Kidney (tissue), 14 donors: ENCODE results near the gene SCCPDH. TPM values are rescaled to one million over a fixed set of nuclear protein-coding genes. Genes with fewer than 3 reads are reported as not detected.

Experiments used
- DNase-seq, 5 donors: peaks; one replicate each; pipeline ENCODE4 v3.0.0-alpha.2; 2013 to 2020
- FAIRE-seq: peaks from 2 replicates; lab custom pipeline; 2012; peaks lifted over from hg19 to GRCh38; lab: Jason Lieb, UNC
- H3K27ac ChIP-seq, 2 donors: one replicate each; pipeline ENCODE4 v1.7.0; 2013; ENCODE audit warnings: low read depth in 2 of 2, low read length in 2 of 2, inconsistent platforms in 1 of 2
- H3K27me3 ChIP-seq: one replicate; pipeline ENCODE4 v1.7.1; 2013; ENCODE audit warnings: low read length, inconsistent platforms; ENCODE audit not compliant: control insufficient read depth, insufficient read depth
- H3K36me3 ChIP-seq, 3 donors: one replicate each; pipeline versions ENCODE4 v1.7.0 to v1.7.1; 2013; ENCODE audit warnings: low read length in 3 of 3, control low read depth in 1 of 3, inconsistent platforms in 1 of 3; ENCODE audit not compliant: insufficient read depth in 3 of 3, control insufficient read depth in 2 of 3
- H3K4me1 ChIP-seq, 3 donors: one replicate each; pipeline versions ENCODE4 v1.7.0 to v1.7.1; 2013; ENCODE audit warnings: low read length in 3 of 3, inconsistent platforms in 1 of 3, low read depth in 1 of 3; ENCODE audit not compliant: control insufficient read depth in 2 of 3, insufficient read depth in 2 of 3
- H3K4me3 ChIP-seq, 3 donors: one replicate each; pipeline versions ENCODE4 v1.7.0 to v1.8.1; 2013; ENCODE audit warnings: low read length in 3 of 3, control low read depth in 1 of 3, inconsistent platforms in 1 of 3
- H3K9ac ChIP-seq, 3 donors: one replicate each; pipeline versions ENCODE4 v1.7.0 to v1.7.1; 2013; ENCODE audit warnings: low read length in 3 of 3, control low read depth in 1 of 3, inconsistent platforms in 1 of 3
- H3K9me3 ChIP-seq, 3 donors: one replicate each; pipeline versions ENCODE4 v1.7.0 to v1.7.1; 2013; ENCODE audit warnings: low read length in 3 of 3, control low read depth in 1 of 3, inconsistent platforms in 1 of 3; ENCODE audit not compliant: control insufficient read depth in 2 of 3, insufficient read depth in 1 of 3
- CTCF ChIP-seq: IDR thresholded peaks from 3 replicates; pipeline ENCODE4 v1.5.1; 2012; ENCODE audit warnings: mild to moderate bottlenecking, moderate library complexity, borderline replicate concordance; ENCODE audit not compliant: insufficient read depth; ENCODE audit errors: extremely low read depth
- intact Hi-C: fragments of 100-400 bp; cut with DNase I; formaldehyde crosslinking; loops from one replicate; pipeline ENCODE4 v1.11.1; 2022
- polyA plus RNA-seq: library from polyadenylated mRNA; stranded (reverse); fragments of 350-450 nt; fragmentation: Illumina TruSeq; extraction: RNeasy Lipid Tissue Mini Kit (QIAGEN cat#74804); gene quantifications from one replicate; pipeline ENCODE4 v1.2.3, GENCODE V29; 2014; ENCODE audit warnings: low read depth, low replicate concordance; ENCODE audit not compliant: insufficient read depth
- total RNA-seq: library from RNA; stranded (reverse); fragmentation: NEBNext Ultra II Directional; extraction: Animal tissue kit (Norgen Biotek cat#: 25700); gene quantifications from one replicate; pipeline ENCODE4 v1.2.1, GENCODE V29; 2021
- donor health status: control.
- donor health status: control.
- donor health status: control.
- donor health status: control.
- donor health status: control.
- donor health status: DM: yes; HTN: yes; CAD: no.
- donor health status: Normal renal cell carcinoma (clear cell type).

The SCCPDH gene
- total and polyA plus RNA-seq, 2 donors from 2014 or later = 37.2 to 48.6 TPM

- H3K36me3 ChIP-seq = no peaks in the 10 kb centered on the region
- H3K4me3 ChIP-seq = no peak overlapping the region
- H3K9me3 ChIP-seq = no peaks in the 10 kb centered on the region
- peak; percentile 51 to 73 (median 63) for DNase-seq
- H3K27ac ChIP-seq = no peak overlapping the region
- H3K27me3 ChIP-seq = no peaks in the 10 kb centered on the region
- no peak for FAIRE-seq
- intact Hi-C loops = no loop called here
- TF ChIP-seq CTCF = no peak
- H3K4me1 ChIP-seq = peaks cover 0 to 10% (median 4%) of the 10 kb centered on the region in 3 donors
- no peak overlapping the region for H3K9ac ChIP-seq
Measured at GRCh38 chr1:246680696-246681130, 43.5 kb upstream of the SCCPDH start.

- Histone ChIP-seq H3K4me3 (no peak overlapping the region), H3K9me3 (no peaks in the 10 kb centered on the region), H3K27ac (no peak overlapping the region), H3K27me3 (no peaks in the 10 kb centered on the region), H3K4me1 (peaks cover 0 to 10% (median 4%) of the 10 kb centered on the region in 3 donors), H3K36me3 (no peaks in the 10 kb centered on the region), H3K9ac (no peak overlapping the region)
- peak; percentile 78 to 92 (median 84) for DNase-seq
- FAIRE-seq = no peak
- intact Hi-C loops = no loop called here
- no peak for TF ChIP-seq CTCF
Measured at GRCh38 chr1:246681900-246682895, 42.0 kb upstream of the SCCPDH start.

- Histone ChIP-seq H3K9me3 (no peaks in the 10 kb centered on the region), H3K27ac (no peak overlapping the region), H3K27me3 (no peaks in the 10 kb centered on the region), H3K4me1 (peaks cover 0 to 10% (median 2%) of the 10 kb centered on the region in 3 donors), H3K36me3 (no peaks in the 10 kb centered on the region), H3K9ac (no peak overlapping the region), H3K4me3 (no peak overlapping the region)
- no peak for FAIRE-seq
- peak in 1 of 5 donors; percentile 52 for DNase-seq
- intact Hi-C loops = no loop called here
- no peak for TF ChIP-seq CTCF
Measured at GRCh38 chr1:246683521-246683920, 40.7 kb upstream of the SCCPDH start.
